Astrocyte (in vitro differentiated cells and primary cell): ENCODE measurements around the gene SPRING1. TPM values are rescaled to one million over a fixed set of nuclear protein-coding genes. Genes with fewer than 3 reads are reported as not detected.
"Not testable (repeated sequence)": the region's sequence is repeated elsewhere in the genome, so short reads cannot be mapped to it uniquely, and the experiment has no call there.

Experiments used
- DNase-seq: peaks from one replicate; pipeline ENCODE4 v3.0.0-alpha.2; 2010; ENCODE audit warnings: low read depth
- FAIRE-seq: peaks from 2 replicates; lab custom pipeline; 2011; peaks lifted over from hg19 to GRCh38; lab: Jason Lieb, UNC
- H2AFZ ChIP-seq: 2 replicates; pipeline ENCODE4 v1.6.0; 2012; ENCODE audit warnings: low read depth, low read length, inconsistent platforms
- H3K27ac ChIP-seq: 2 replicates; pipeline ENCODE4 v1.5.1; 2011; ENCODE audit warnings: low read depth, low read length, inconsistent platforms
- H3K27me3 ChIP-seq: 2 replicates; pipeline ENCODE4 v1.6.0; 2011; ENCODE audit warnings: low read length, inconsistent platforms; ENCODE audit not compliant: insufficient read depth
- H3K36me3 ChIP-seq: 2 replicates; pipeline ENCODE4 v1.5.1; 2011; ENCODE audit warnings: low read length, inconsistent platforms; ENCODE audit not compliant: insufficient read depth
- H3K4me1 ChIP-seq: 2 replicates; pipeline ENCODE4 v1.5.1; 2011; ENCODE audit warnings: low read length, inconsistent platforms; ENCODE audit not compliant: insufficient read depth
- H3K4me2 ChIP-seq: 2 replicates; pipeline ENCODE4 v1.6.0; 2012; ENCODE audit warnings: low read length, inconsistent platforms
- H3K4me3 ChIP-seq: 2 replicates; pipeline ENCODE4 v1.5.1; 2011; ENCODE audit warnings: low read depth, mild to moderate bottlenecking, low read length, inconsistent platforms; ENCODE audit not compliant: insufficient read depth
- H3K79me2 ChIP-seq: 2 replicates; pipeline ENCODE4 v1.6.0; 2012; ENCODE audit warnings: mild to moderate bottlenecking, low read length, inconsistent platforms; ENCODE audit not compliant: insufficient read depth
- H3K9ac ChIP-seq: 2 replicates; pipeline ENCODE4 v1.6.0; 2012; ENCODE audit warnings: mild to moderate bottlenecking, low read length, inconsistent platforms
- H3K9me3 ChIP-seq: 2 replicates; pipeline ENCODE4 v1.5.1; 2012; ENCODE audit warnings: low read depth, mild to moderate bottlenecking, low read length, inconsistent platforms; ENCODE audit not compliant: insufficient read depth
- H4K20me1 ChIP-seq: 2 replicates; pipeline ENCODE4 v1.6.0; 2012; ENCODE audit warnings: low read length, inconsistent platforms; ENCODE audit not compliant: insufficient read depth
- H3K27ac Mint-ChIP-seq: one replicate; pipeline ENCODE4 v1.8.0; 2021; ENCODE audit warnings: mild to moderate bottlenecking, mixed read lengths; ENCODE audit not compliant: unreplicated experiment
- H3K27me3 Mint-ChIP-seq: one replicate; pipeline ENCODE4 v1.8.0; 2021; ENCODE audit warnings: low read depth, mixed read lengths; ENCODE audit not compliant: unreplicated experiment
- H3K36me3 Mint-ChIP-seq: one replicate; pipeline ENCODE4 v1.8.0; 2021; ENCODE audit warnings: low read depth, mixed read lengths; ENCODE audit not compliant: unreplicated experiment
- H3K4me1 Mint-ChIP-seq: one replicate; pipeline ENCODE4 v1.8.0; 2021; ENCODE audit warnings: low read depth, mixed read lengths; ENCODE audit not compliant: unreplicated experiment
- H3K4me3 Mint-ChIP-seq: one replicate; pipeline ENCODE4 v1.8.0; 2021; ENCODE audit warnings: mild to moderate bottlenecking, moderate library complexity, mixed read lengths; ENCODE audit not compliant: unreplicated experiment
- H3K9me3 Mint-ChIP-seq: one replicate; pipeline ENCODE4 v1.8.0; 2021; ENCODE audit warnings: mild to moderate bottlenecking, mixed read lengths; ENCODE audit not compliant: unreplicated experiment
- CTCF ChIP-seq: IDR thresholded peaks from 2 replicates; pipeline ENCODE4 v1.5.1; 2011; ENCODE audit warnings: low read depth, mild to moderate bottlenecking, inconsistent platforms, low read length, moderate library complexity; ENCODE audit not compliant: insufficient read depth
- EZH2 ChIP-seq: IDR thresholded peaks from 2 replicates; pipeline ENCODE4 v1.6.1; 2012; ENCODE audit warnings: mild to moderate bottlenecking, low read length, inconsistent platforms; ENCODE audit not compliant: insufficient read depth
- total RNA-seq: library from RNA; stranded (reverse); gene quantifications from 2 replicates; pipeline ENCODE4 v1.2.1, GENCODE V29; 2021

SPRING1 gene
- total RNA-seq, 1 donor from 2014 or later: 54.2 TPM

DNA sequence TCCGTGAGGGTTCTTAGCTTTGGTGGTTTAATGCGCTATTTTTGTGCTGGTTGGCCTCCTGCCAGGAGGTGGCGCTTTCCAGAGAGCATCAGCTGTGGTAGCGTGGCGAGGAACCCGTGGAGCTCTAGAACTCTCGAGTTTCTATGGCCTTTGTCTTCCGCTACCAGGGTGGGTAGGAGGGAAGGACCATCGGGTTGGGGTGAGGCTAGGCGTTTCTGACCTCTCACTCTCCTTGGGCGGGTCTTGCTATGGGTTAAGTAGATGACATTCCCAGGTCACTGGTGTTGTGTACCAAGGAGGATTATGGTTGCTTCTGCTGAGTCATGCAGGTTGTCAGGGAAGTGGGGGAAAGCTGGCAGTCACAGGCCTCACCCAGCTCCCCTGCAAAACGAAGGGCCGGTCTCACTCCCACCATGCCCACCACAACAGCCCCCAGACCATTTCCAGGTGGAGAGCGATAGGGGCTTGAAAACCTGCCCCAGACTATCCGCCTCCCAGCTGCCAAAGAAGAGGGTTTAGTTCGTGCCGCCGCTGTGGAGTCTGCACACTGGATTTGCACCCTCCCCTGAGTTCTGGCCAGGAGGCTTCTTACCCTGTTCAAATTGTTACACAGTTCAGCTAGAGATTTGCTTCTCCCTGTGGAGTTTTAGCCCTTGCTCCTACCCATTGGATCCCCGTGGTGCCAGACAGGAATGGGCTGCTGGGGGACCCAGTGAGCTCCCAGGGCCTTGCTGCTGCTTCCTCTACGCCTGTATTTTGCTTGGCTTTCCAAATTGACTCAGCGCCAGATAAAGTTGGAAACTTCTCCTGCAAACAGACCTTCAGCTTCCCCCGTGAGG, 22.1 kb upstream of the SPRING1 start:
- Mint-ChIP-seq H3K4me3 (no peak overlapping the region), H3K9me3 (no peaks in the 10 kb centered on the region), H3K36me3 (peaks cover 14% of the 10 kb centered on the region), H3K4me1 (peaks cover under 1% of the 10 kb centered on the region), H3K27ac (no peak overlapping the region), H3K27me3 (no peaks in the 10 kb centered on the region)
- no peak overlapping the region for H3K4me2 ChIP-seq
- no peaks in the 10 kb centered on the region for H4K20me1 ChIP-seq
- DNase-seq: no peak
- H3K27ac ChIP-seq: no peak overlapping the region
- no peak for FAIRE-seq
- H3K9ac ChIP-seq: no peak overlapping the region
- H3K4me3 ChIP-seq: no peak overlapping the region
- no peaks in the 10 kb centered on the region for H3K9me3 ChIP-seq
- TF ChIP-seq EZH2: no peak
- no peak for TF ChIP-seq CTCF
- no peaks in the 10 kb centered on the region for H3K79me2 ChIP-seq
- no peaks in the 10 kb centered on the region for H3K36me3 ChIP-seq
- no peaks in the 10 kb centered on the region for H3K4me1 ChIP-seq
- no peaks in the 10 kb centered on the region for H3K27me3 ChIP-seq
- H2AFZ ChIP-seq: no peak overlapping the region

GRCh38 chr12:116754783-116755182, 16.9 kb upstream of the SPRING1 start:
- H3K27ac Mint-ChIP-seq, H3K4me2 ChIP-seq, H3K4me3 ChIP-seq, FAIRE-seq, H3K9me3 Mint-ChIP-seq, H3K79me2 ChIP-seq, H4K20me1 ChIP-seq, H2AFZ ChIP-seq, H3K4me1 ChIP-seq, H3K27me3 Mint-ChIP-seq, H3K4me3 Mint-ChIP-seq, H3K4me1 Mint-ChIP-seq, H3K36me3 ChIP-seq, H3K9me3 ChIP-seq, H3K27me3 ChIP-seq, H3K27ac ChIP-seq, DNase-seq, H3K9ac ChIP-seq: not testable (repeated sequence)
- peaks cover 11% of the 10 kb centered on the region for H3K36me3 Mint-ChIP-seq

GRCh38 chr12:116754097-116754496, 16.2 kb upstream of the SPRING1 start:
- H3K4me3 Mint-ChIP-seq, H3K27me3 Mint-ChIP-seq, H4K20me1 ChIP-seq, H3K9me3 ChIP-seq, FAIRE-seq, H3K79me2 ChIP-seq, H2AFZ ChIP-seq, H3K36me3 Mint-ChIP-seq, H3K4me3 ChIP-seq, H3K27me3 ChIP-seq, H3K27ac ChIP-seq, H3K4me1 ChIP-seq, H3K36me3 ChIP-seq, DNase-seq, H3K4me1 Mint-ChIP-seq, H3K4me2 ChIP-seq, H3K9me3 Mint-ChIP-seq, H3K9ac ChIP-seq: not testable (repeated sequence)
- peak overlapping the region; percentile 19 for H3K27ac Mint-ChIP-seq
